Measurements from ENCODE around the gene RGPD4. TPM values are rescaled to one million over a fixed set of nuclear protein-coding genes. Genes with fewer than 3 reads are reported as not detected.

The RGPD4 gene
- total RNA-seq, 3 donors from 2014 or later: 0.08 to 0.24 (median 0.08) TPM

Other genes with a start within 250 kb of the RGPD4 start
- gene SLC5A7, start 159.6 kb downstream of the RGPD4 start, total RNA-seq: not detected

All from activated T-cell treated with anti-CD3 and anti-CD28 coated beads, Interleukin-2, amount 50 U/mL, for 4 hours (primary cell).